Lower leg skin (tissue), 4 donors: Measurements from ENCODE around the gene CD36. TPM values are rescaled to one million over a fixed set of nuclear protein-coding genes. Genes with fewer than 3 reads are reported as not detected.

Experiments used
- DNase-seq, 2 donors: peaks; one replicate each; pipeline ENCODE4 v3.0.0-alpha.2; 2019; ENCODE audit warnings: low spot score in 2 of 2
- H3K4me3 ChIP-seq: fragments of 200-600 bp; sonication (generic); 2 replicates; pipeline ENCODE4 v1.5.1; 2017; ENCODE audit warnings: mild to moderate bottlenecking, low read depth; ENCODE audit not compliant: poor library complexity, severe bottlenecking
- CTCF ChIP-seq, 3 donors: fragments of 450-650 bp; IDR thresholded peaks; one replicate each; pipeline ENCODE4 v1.5.1; 2016; ENCODE audit warnings: antibody characterized with exemption in 3 of 3, mild to moderate bottlenecking in 3 of 3, moderate library complexity in 2 of 3
- POLR2A ChIP-seq, 2 donors: fragments of 450-650 bp; IDR thresholded peaks; one replicate each; pipeline ENCODE4 v1.6.1; 2016 to 2017; ENCODE audit warnings: antibody characterized with exemption in 2 of 2, mild to moderate bottlenecking in 1 of 2, moderate library complexity in 1 of 2
- WGBS, 2 donors: methylation state at CpG; one replicate each; pipeline ENCODE4 v1.1.5; 2018; 5-methylcytosine and 5-hydroxymethylcytosine counted together
- intact Hi-C: fragments of 100-400 bp; cut with DNase I; formaldehyde crosslinking; loops from one replicate; pipeline ENCODE4 v1.15.0; 2023; ENCODE audit warnings: low total_unique reads
- total RNA-seq, 4 donors: library from RNA; depleted of rRNA; stranded (reverse); fragments of >200 nt; gene quantifications; one replicate each; pipeline ENCODE4 v1.1.0, GENCODE V29; 2016

Gene CD36
- total RNA-seq, 4 donors from 2014 or later, result 31.3 to 140 (median 78.2) TPM

- WGBS, 2 donors, result 46 to 70% methylated on average over 1 of the region's 1 CpG
- DNase-seq, result no peak
- no peak overlapping the region for H3K4me3 ChIP-seq
- TF ChIP-seq CTCF (IDR thresholded peaks at IDR 0.05), result no peak
- intact Hi-C loops, result no loop called here
Observed at GRCh38 chr7:80635533-80635932, 2.9 kb upstream of the CD36 start.

GRCh38 chr7:80635998-80636397 is 2.4 kb upstream of the CD36 start:
- TF ChIP-seq CTCF (IDR thresholded peaks at IDR 0.05) (no peak), POLR2A (IDR thresholded peaks at IDR 0.05) (no peak)
- DNase-seq, result no peak
- 89% methylated on average over 2 of the region's 2 CpGs for WGBS, 2 donors
- no peak overlapping the region for H3K4me3 ChIP-seq
- intact Hi-C loops, result no loop called here

GRCh38 chr7:80636709-80637108 is 1.7 kb upstream of the CD36 start:
- intact Hi-C loops, result no loop called here
- TF ChIP-seq POLR2A (IDR thresholded peaks at IDR 0.05), result no peak
- TF ChIP-seq CTCF (IDR thresholded peaks at IDR 0.05), result no peak

GRCh38 chr7:80637454-80637853 is 988 bp upstream of the CD36 start:
- no peak for TF ChIP-seq CTCF (IDR thresholded peaks at IDR 0.05)
- TF ChIP-seq POLR2A (IDR thresholded peaks at IDR 0.05), result no peak
- intact Hi-C loops, result no loop called here
- 52 to 55% methylated on average over 2 of the region's 2 CpGs for WGBS, 2 donors

More at GRCh38 chr7:80636709-80637108, 1.7 kb upstream of the CD36 start:
- DNase-seq, result no peak
- 94 to 95% methylated on average over 1 of the region's 1 CpG for WGBS, 2 donors
- H3K4me3 ChIP-seq, result no peak overlapping the region

GRCh38 chr7:80639011-80639410 is 569 bp downstream of the CD36 start:
- intact Hi-C loops, result no loop called here
- no peak for TF ChIP-seq POLR2A (IDR thresholded peaks at IDR 0.05)
- no peak for TF ChIP-seq CTCF (IDR thresholded peaks at IDR 0.05)
- H3K4me3 ChIP-seq, result no peak overlapping the region
- no peak for DNase-seq

More at GRCh38 chr7:80637454-80637853, 988 bp upstream of the CD36 start:
- no peak for DNase-seq
- no peak overlapping the region for H3K4me3 ChIP-seq

- TF ChIP-seq POLR2A (IDR thresholded peaks at IDR 0.05) (no peak), CTCF (IDR thresholded peaks at IDR 0.05) (no peak)
- DNase-seq, result no peak
- WGBS, 2 donors, result 43 to 63% methylated on average over 1 of the region's 1 CpG
- H3K4me3 ChIP-seq, result no peak overlapping the region
- intact Hi-C loops, result no loop called here
Observed at GRCh38 chr7:80640846-80641245, 2.4 kb downstream of the CD36 start.
